ENCODE data around the gene CS.
A peak's percentile ranks its signal among the peaks of the same experiment; 100 is the strongest.
"Not testable (repeated sequence)": the region's sequence is repeated elsewhere in the genome, so short reads cannot be mapped to it uniquely, and the experiment has no call there.

The CS gene

GRCh38 chr12:56346675-56347074 is 46.5 kb upstream of the CS start:
- TF ChIP-seq CSRNP3 (CRISPR knock-in tag; IDR thresholded peaks at IDR 0.05) (no peak), OSR1 (CRISPR knock-in tag; IDR thresholded peaks at IDR 0.05) (no peak)
- ATAC-seq = peak; percentile 46

GRCh38 chr12:56342290-56342689 is 42.2 kb upstream of the CS start:
- ATAC-seq = not testable (repeated sequence)

GRCh38 chr12:56341616-56342015 is 41.5 kb upstream of the CS start:
- no peak for TF ChIP-seq SNAI2 (CRISPR knock-in tag; IDR thresholded peaks at IDR 0.05)
- TF ChIP-seq CREB5 (CRISPR knock-in tag; IDR thresholded peaks at IDR 0.05; ENCODE audit: low read depth) = no peak
- TF ChIP-seq ZFP30 (CRISPR knock-in tag; IDR thresholded peaks at IDR 0.05) = no peak
- TF ChIP-seq PATZ1 (CRISPR knock-in tag; IDR thresholded peaks at IDR 0.05; ENCODE audit: borderline replicate concordance) = no peak
- TF ChIP-seq POU6F1 (CRISPR knock-in tag; IDR thresholded peaks at IDR 0.05; ENCODE audit: borderline replicate concordance, low read depth) = no peak
- TF ChIP-seq RARB (CRISPR knock-in tag; IDR thresholded peaks at IDR 0.05) = no peak
- no peak for ATAC-seq

- no peak for TF ChIP-seq ARNTL (CRISPR knock-in tag; IDR thresholded peaks at IDR 0.05; ENCODE audit: borderline replicate concordance, low read depth)
- TF ChIP-seq ZFP30 (CRISPR knock-in tag; IDR thresholded peaks at IDR 0.05) = no peak
- TF ChIP-seq ISL1 (CRISPR knock-in tag; IDR thresholded peaks at IDR 0.05) = no peak
- TF ChIP-seq CREB5 (CRISPR knock-in tag; IDR thresholded peaks at IDR 0.05; ENCODE audit: low read depth) = no peak
- TF ChIP-seq ZC3H10 (CRISPR knock-in tag; IDR thresholded peaks at IDR 0.05) = no peak
- TF ChIP-seq BACH2 (CRISPR knock-in tag; IDR thresholded peaks at IDR 0.05; ENCODE audit: borderline replicate concordance) = no peak
- TF ChIP-seq GLIS3 (CRISPR knock-in tag; IDR thresholded peaks at IDR 0.05) = no peak
- no peak for TF ChIP-seq OSR1 (CRISPR knock-in tag; IDR thresholded peaks at IDR 0.05)
- no peak for TF ChIP-seq PATZ1 (CRISPR knock-in tag; IDR thresholded peaks at IDR 0.05; ENCODE audit: borderline replicate concordance)
- TF ChIP-seq SNAI2 (CRISPR knock-in tag; IDR thresholded peaks at IDR 0.05) = no peak
- TF ChIP-seq ZNF565 (CRISPR knock-in tag; conservative IDR thresholded peaks at IDR 0.05; ENCODE audit: low read depth) = no peak
- TF ChIP-seq ZFP3 (CRISPR knock-in tag; IDR thresholded peaks at IDR 0.05) = no peak
- TF ChIP-seq TSHZ2 (CRISPR knock-in tag; IDR thresholded peaks at IDR 0.05) = no peak
- TF ChIP-seq ZNF8 (CRISPR knock-in tag; IDR thresholded peaks at IDR 0.05) = no peak
- no peak for TF ChIP-seq TCF4 (CRISPR knock-in tag; IDR thresholded peaks at IDR 0.05; ENCODE audit: borderline replicate concordance)
- no peak for TF ChIP-seq ESRRG (CRISPR knock-in tag; IDR thresholded peaks at IDR 0.05)
- TF ChIP-seq CSDC2 (CRISPR knock-in tag; IDR thresholded peaks at IDR 0.05) = no peak
- TF ChIP-seq CSRNP3 (CRISPR knock-in tag; IDR thresholded peaks at IDR 0.05) = no peak
- TF ChIP-seq ZNF70 (CRISPR knock-in tag; IDR thresholded peaks at IDR 0.05) = no peak
- no peak for TF ChIP-seq RARB (CRISPR knock-in tag; IDR thresholded peaks at IDR 0.05)
- no peak for ATAC-seq
Measured at GRCh38 chr12:56339158-56339422, 39.0 kb upstream of the CS start.

All from SK-N-SH treated with all-trans-retinoic acid at 6 μM for 48 hours (cell line).